ENCODE measurements around the gene CNGB1.

GRCh38 chr16:58016840-58017446 is 46.0 kb upstream of the CNGB1 start:
- TF ChIP-seq CEBPB (IDR thresholded peaks at IDR 0.05; ENCODE audit: low read depth), result no peak
- no peak for TF ChIP-seq POLR2A (IDR thresholded peaks at IDR 0.05; ENCODE audit: borderline replicate concordance, extremely low read depth, insufficient read depth, insufficient read length)
- TF ChIP-seq CTCF (IDR thresholded peaks at IDR 0.05 in 2 of 3, conservative IDR thresholded peaks at IDR 0.05 in 1 of 3; ENCODE audit: borderline replicate concordance in 1 of 3, insufficient read depth in 1 of 3, low read depth in 2 of 3, low read length in 2 of 3), result no peak
- TF ChIP-seq RAD21 (IDR thresholded peaks at IDR 0.05; ENCODE audit: low read depth), result no peak

Measured in HCT116 (cell line).